Adrenal gland (tissue), 5 donors: Measurements from ENCODE around the gene PLEKHA4.

Source experiments
- CTCF ChIP-seq, 6 experiments: fragments of 450-650 bp in 4 of 6; fragments of 200-600 bp in 2 of 6; sonication (generic) in 1 of 6; IDR thresholded peaks; 1 replicate in 5 of 6; 2 replicates in 1 of 6; pipeline versions ENCODE4 v1.5.1 to v1.8.0; 2016 to 2021; ENCODE audit warnings: antibody characterized with exemption in 6 of 6, mild to moderate bottlenecking in 2 of 6, moderate library complexity in 1 of 6
- POLR2A ChIP-seq, 2 donors: fragments of 450-650 bp; IDR thresholded peaks; one replicate each; pipeline ENCODE4 v1.6.1; 2017; ENCODE audit warnings: antibody characterized with exemption in 2 of 2, mild to moderate bottlenecking in 2 of 2, moderate library complexity in 1 of 2
- donor health status: DM: no; HTN: no; CAD: no.

GRCh38 chr19:48853483-48853882, 14.9 kb downstream of the PLEKHA4 start:
- TF ChIP-seq CTCF (IDR thresholded peaks at IDR 0.05) (no peak), POLR2A (IDR thresholded peaks at IDR 0.05) (no peak)
